SK-N-SH (cell line): ENCODE measurements around the gene SLC4A9. TPM values are rescaled to one million over a fixed set of nuclear protein-coding genes. Genes with fewer than 3 reads are reported as not detected.

Experiments used
- CTCF ChIA-PET: fragments of 300-600, 350-600 bp; formaldehyde crosslinking; extraction: SDS; loops from one replicate; lab custom pipeline; 2021; lab: Yijun Ruan, JAX
- POLR2A ChIA-PET: fragments of 350-600 bp; sonication (Branson Sonifier 250); formaldehyde crosslinking; extraction: SDS; loops from one replicate; lab custom pipeline; 2020; ENCODE audit warnings: antibody characterized with exemption, inconsistent platforms; lab: Yijun Ruan, JAX
- DNase-seq: peaks from one replicate; pipeline ENCODE4 v3.0.0; 2012
- H2AFZ ChIP-seq: fragments of 200-600 bp; sonication (generic); 2 replicates; pipeline ENCODE4 v1.8.1; 2016; ENCODE audit warnings: antibody characterized with exemption, mild to moderate bottlenecking, low read depth
- H3F3A ChIP-seq: fragments of 200-600 bp; sonication (generic); replicated peaks from 2 replicates; pipeline ENCODE3; 2016; ENCODE audit warnings: antibody characterized with exemption, mild to moderate bottlenecking; ENCODE audit not compliant: insufficient read depth
- H3K27ac ChIP-seq, 2 experiments: fragments of 200-500 bp in 1 of 2; fragments of 200-600 bp in 1 of 2; sonication (Bioruptor generic) in 1 of 2; sonication (generic), shearing (Covaris generic) in 1 of 2; 2 replicates each; pipeline versions ENCODE4 v1.5.1 to v1.6.1; 2014 to 2016; ENCODE audit warnings: low read depth in 2 of 2, inconsistent platforms in 1 of 2, low read length in 1 of 2, mild to moderate bottlenecking in 1 of 2, mixed read lengths in 1 of 2
- H3K27me3 ChIP-seq: fragments of 200-600 bp; sonication (generic), shearing (Covaris generic); 2 replicates; pipeline ENCODE4 v1.6.1; 2016; ENCODE audit warnings: mixed run types; ENCODE audit not compliant: insufficient read depth
- H3K36me3 ChIP-seq, 2 experiments: fragments of 200-500 bp in 1 of 2; fragments of 200-600 bp in 1 of 2; sonication (Bioruptor generic) in 1 of 2; sonication (generic) in 1 of 2; replicated peaks in 1 of 2; 2 replicates each; pipeline versions ENCODE3 to v1.5.1; 2014 to 2016; ENCODE audit warnings: low read length in 1 of 2, mild to moderate bottlenecking in 1 of 2; ENCODE audit not compliant: insufficient read depth in 2 of 2, control insufficient read depth in 1 of 2
- H3K4me1 ChIP-seq, 2 experiments: fragments of 200-500 bp in 1 of 2; fragments of 200-600 bp in 1 of 2; sonication (Bioruptor generic) in 1 of 2; sonication (generic), shearing (Covaris generic) in 1 of 2; 2 replicates each; pipeline versions ENCODE4 v1.5.1 to v1.6.1; 2014 to 2016; ENCODE audit warnings: low read depth in 1 of 2, low read length in 1 of 2, mixed run types in 1 of 2; ENCODE audit not compliant: insufficient read depth in 2 of 2, control insufficient read depth in 1 of 2
- H3K4me2 ChIP-seq: fragments of 200-600 bp; sonication (generic), shearing (Covaris generic); 2 replicates; pipeline ENCODE4 v1.6.1; 2017; ENCODE audit warnings: mixed run types
- H3K4me3 ChIP-seq, 2 experiments: fragments of 200-500 bp in 1 of 2; fragments of 200-600 bp in 1 of 2; sonication (Bioruptor generic) in 1 of 2; sonication (generic), shearing (Covaris generic) in 1 of 2; 2 replicates each; pipeline versions ENCODE4 v1.5.1 to v1.8.1; 2014 to 2016; ENCODE audit warnings: low read depth in 2 of 2, inconsistent platforms in 1 of 2, low read length in 1 of 2, mild to moderate bottlenecking in 1 of 2, mixed read lengths in 1 of 2, moderate library complexity in 1 of 2
- H3K79me2 ChIP-seq: fragments of 200-600 bp; sonication (generic); 2 replicates; pipeline ENCODE4 v1.8.1; 2017; ENCODE audit warnings: mild to moderate bottlenecking; ENCODE audit not compliant: insufficient read depth
- H3K9ac ChIP-seq: fragments of 200-600 bp; sonication (generic); 2 replicates; pipeline ENCODE4 v1.6.1; 2017; ENCODE audit warnings: mixed run types
- H3K9me2 ChIP-seq: fragments of 200-600 bp; sonication (generic); 2 replicates; pipeline ENCODE4 v1.6.1; 2017; ENCODE audit warnings: mixed run types
- H3K9me3 ChIP-seq: fragments of 200-600 bp; sonication (generic); 2 replicates; pipeline ENCODE4 v1.6.1; 2017; ENCODE audit warnings: mixed run types, mild to moderate bottlenecking, moderate library complexity
- H4K20me1 ChIP-seq: fragments of 200-600 bp; sonication (generic); 2 replicates; pipeline ENCODE4 v1.6.1; 2017; ENCODE audit warnings: mild to moderate bottlenecking, mixed run types; ENCODE audit not compliant: insufficient read depth
- EP300 ChIP-seq, 2 experiments: IDR thresholded peaks; 2 replicates each; pipeline versions ENCODE4 v1.4.0 to v1.6.1; 2012; ENCODE audit warnings: borderline replicate concordance in 1 of 2, low read depth in 1 of 2, low read length in 1 of 2
- FOSL2 ChIP-seq: IDR thresholded peaks from 2 replicates; pipeline ENCODE4 v1.4.0; 2012; ENCODE audit warnings: low read depth, mild to moderate bottlenecking, moderate library complexity, borderline replicate concordance
- FOXJ3 ChIP-seq: sonication (generic); formaldehyde crosslinking; IDR thresholded peaks from 2 replicates; pipeline ENCODE4 v1.5.1; 2020; ENCODE audit warnings: mild to moderate bottlenecking, missing genetic modification reagents
- FOXM1 ChIP-seq: IDR thresholded peaks from 2 replicates; pipeline ENCODE4 v1.4.0; 2012; ENCODE audit warnings: low read depth, mild to moderate bottlenecking
- GABPA ChIP-seq: IDR thresholded peaks from 2 replicates; pipeline ENCODE4 v1.4.0; 2012; ENCODE audit warnings: low read depth, mild to moderate bottlenecking
- GATA2 ChIP-seq: sonication (generic); formaldehyde crosslinking; IDR thresholded peaks from 2 replicates; pipeline ENCODE4 v1.5.0; 2020; ENCODE audit warnings: mild to moderate bottlenecking, missing genetic modification reagents
- JUND ChIP-seq: IDR thresholded peaks from 2 replicates; pipeline ENCODE4 v1.4.0; 2012
- MXI1 ChIP-seq: IDR thresholded peaks from 2 replicates; pipeline ENCODE4 v1.6.1; 2012; ENCODE audit warnings: mild to moderate bottlenecking, low read depth, low read length, improper control_type of control experiment
- POLR2AphosphoS5 ChIP-seq: IDR thresholded peaks from 2 replicates; pipeline ENCODE4 v1.6.1; 2012; ENCODE audit warnings: low read depth, low read length
- RFX5 ChIP-seq: IDR thresholded peaks from 2 replicates; pipeline ENCODE4 v1.6.1; 2012; ENCODE audit warnings: mild to moderate bottlenecking, improper control_type of control experiment, low read length
- TCF12 ChIP-seq: IDR thresholded peaks from 2 replicates; pipeline ENCODE4 v1.4.0; 2012
- TEAD4 ChIP-seq: IDR thresholded peaks from 2 replicates; pipeline ENCODE4 v1.4.0; 2012; ENCODE audit warnings: mild to moderate bottlenecking, borderline replicate concordance; ENCODE audit not compliant: insufficient read depth
- WGBS: methylation state at CpG from one replicate; pipeline ENCODE4 v1.1.6; 2017; ENCODE audit warnings: low lambda C conversion rate; 5-methylcytosine and 5-hydroxymethylcytosine counted together
- polyA plus RNA-seq, 3 experiments: library from polyadenylated mRNA; depleted of rRNA; stranded (reverse); fragments of >200 nt; gene quantifications; 2 replicates each; pipeline ENCODE4 v1.2.3, GENCODE V29; 2012
- TF ChIP-seq, protein P1 (sequence below): IDR thresholded peaks from 2 replicates; pipeline ENCODE4; 2012
- TF ChIP-seq, protein P2 (sequence below): IDR thresholded peaks from 2 replicates; pipeline ENCODE4 v1.4.0; 2012; ENCODE audit warnings: low read depth
- TF ChIP-seq, protein P3 (sequence below): IDR thresholded peaks from 2 replicates; pipeline ENCODE4 v1.4.0; 2012; ENCODE audit warnings: low read depth, borderline replicate concordance
- TF ChIP-seq, protein P4 (sequence below): IDR thresholded peaks from 2 replicates; pipeline ENCODE4 v1.4.0; 2012; ENCODE audit warnings: low read depth, borderline replicate concordance
- TF ChIP-seq, protein P5 (sequence below): fragments of 200-600 bp; sonication (generic); IDR thresholded peaks from 2 replicates; pipeline ENCODE4 v1.6.1; 2017; ENCODE audit warnings: antibody characterized with exemption, mild to moderate bottlenecking, moderate library complexity

SLC4A9 gene
- polyA plus RNA-seq, 1 of the 3 experiments (the other 2 are of a cell fraction), result 0.02 TPM

DNA sequence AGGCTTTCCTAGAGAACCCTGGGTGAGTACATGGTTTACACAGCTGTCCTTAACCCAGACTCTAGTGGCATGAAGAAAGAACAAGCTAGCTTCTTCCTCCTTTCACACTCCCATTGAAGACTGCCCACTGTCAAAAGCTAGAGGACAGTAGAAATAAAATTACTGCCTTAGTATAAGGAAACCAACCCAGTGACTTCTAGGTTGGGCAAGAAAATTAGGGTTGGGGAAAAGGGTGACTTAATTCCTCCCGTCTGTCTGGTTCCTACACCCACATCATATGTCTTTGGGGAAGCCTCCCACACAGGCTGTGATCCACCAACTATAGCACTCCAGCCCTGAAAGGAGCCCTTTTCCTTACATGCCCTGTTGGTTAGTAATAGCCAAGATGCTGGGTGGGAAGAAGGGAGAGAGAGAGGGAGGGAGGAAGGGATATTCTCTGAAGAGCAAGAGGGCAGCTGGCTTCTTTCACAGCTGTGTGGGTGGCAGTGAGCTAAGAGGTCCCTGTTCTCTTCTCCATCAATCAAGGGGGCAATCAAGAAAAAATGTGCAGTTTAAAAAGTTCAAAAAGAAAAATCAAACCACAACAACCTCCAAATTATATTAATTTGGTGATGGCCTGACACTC lies 35.3 kb upstream of the SLC4A9 start:
- H3K27ac ChIP-seq, result peak overlapping the region in 1 of 2 experiments; percentile 94; a peak in 2 of 4 replicates
- POLR2A ChIA-PET, result no interaction called here
- no peaks in the 10 kb centered on the region for H4K20me1 ChIP-seq
- WGBS, result 40% methylated on average over 1 of the region's 1 CpG
- DNase-seq, result no peak
- H3K4me2 ChIP-seq, result no peak overlapping the region
- peaks cover 7 to 40% of the 10 kb centered on the region in 2 experiments; a peak in 3 of 4 replicates for H3K4me1 ChIP-seq
- H2AFZ ChIP-seq, result no peak overlapping the region
- H3K79me2 ChIP-seq, result no peaks in the 10 kb centered on the region
- CTCF ChIA-PET, result interaction anchor here (1.4 to 1.7 kb wide), 2 partner anchors 21 to 28 kb away, joined by 4 to 9 read pairs; partner anchors contain the start of gene HBEGF
- H3K9me3 ChIP-seq, result no peaks in the 10 kb centered on the region
- no peaks in the 10 kb centered on the region for H3K36me3 ChIP-seq
- no peaks in the 10 kb centered on the region for H3K9me2 ChIP-seq
- peaks cover 8% of the 10 kb centered on the region for H3F3A ChIP-seq
- H3K9ac ChIP-seq, result no peak overlapping the region
- no peaks in the 10 kb centered on the region for H3K27me3 ChIP-seq
- no peak overlapping the region for H3K4me3 ChIP-seq
- TF ChIP-seq, protein P1, sequence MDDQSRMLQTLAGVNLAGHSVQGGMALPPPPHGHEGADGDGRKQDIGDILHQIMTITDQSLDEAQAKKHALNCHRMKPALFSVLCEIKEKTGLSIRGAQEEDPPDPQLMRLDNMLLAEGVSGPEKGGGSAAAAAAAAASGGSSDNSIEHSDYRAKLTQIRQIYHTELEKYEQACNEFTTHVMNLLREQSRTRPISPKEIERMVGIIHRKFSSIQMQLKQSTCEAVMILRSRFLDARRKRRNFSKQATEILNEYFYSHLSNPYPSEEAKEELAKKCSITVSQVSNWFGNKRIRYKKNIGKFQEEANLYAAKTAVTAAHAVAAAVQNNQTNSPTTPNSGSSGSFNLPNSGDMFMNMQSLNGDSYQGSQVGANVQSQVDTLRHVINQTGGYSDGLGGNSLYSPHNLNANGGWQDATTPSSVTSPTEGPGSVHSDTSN, result peak; percentile 38
- TF ChIP-seq EP300 (IDR thresholded peaks at IDR 0.05; ENCODE audit: borderline replicate concordance in 1 of 2, low read depth in 1 of 2, low read length in 1 of 2), result 0 out of 4 replicates have a peak, but pooled peaks of 1 of the 2 experiments have one; percentile 11
- no peak for TF ChIP-seq TEAD4
- TF ChIP-seq, protein P2, sequence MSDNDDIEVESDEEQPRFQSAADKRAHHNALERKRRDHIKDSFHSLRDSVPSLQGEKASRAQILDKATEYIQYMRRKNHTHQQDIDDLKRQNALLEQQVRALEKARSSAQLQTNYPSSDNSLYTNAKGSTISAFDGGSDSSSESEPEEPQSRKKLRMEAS, result no peak
- TF ChIP-seq, protein P3, sequence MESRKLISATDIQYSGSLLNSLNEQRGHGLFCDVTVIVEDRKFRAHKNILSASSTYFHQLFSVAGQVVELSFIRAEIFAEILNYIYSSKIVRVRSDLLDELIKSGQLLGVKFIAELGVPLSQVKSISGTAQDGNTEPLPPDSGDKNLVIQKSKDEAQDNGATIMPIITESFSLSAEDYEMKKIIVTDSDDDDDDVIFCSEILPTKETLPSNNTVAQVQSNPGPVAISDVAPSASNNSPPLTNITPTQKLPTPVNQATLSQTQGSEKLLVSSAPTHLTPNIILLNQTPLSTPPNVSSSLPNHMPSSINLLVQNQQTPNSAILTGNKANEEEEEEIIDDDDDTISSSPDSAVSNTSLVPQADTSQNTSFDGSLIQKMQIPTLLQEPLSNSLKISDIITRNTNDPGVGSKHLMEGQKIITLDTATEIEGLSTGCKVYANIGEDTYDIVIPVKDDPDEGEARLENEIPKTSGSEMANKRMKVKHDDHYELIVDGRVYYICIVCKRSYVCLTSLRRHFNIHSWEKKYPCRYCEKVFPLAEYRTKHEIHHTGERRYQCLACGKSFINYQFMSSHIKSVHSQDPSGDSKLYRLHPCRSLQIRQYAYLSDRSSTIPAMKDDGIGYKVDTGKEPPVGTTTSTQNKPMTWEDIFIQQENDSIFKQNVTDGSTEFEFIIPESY, result no peak
- TF ChIP-seq FOXM1, result no peak
- no peak for TF ChIP-seq GATA2 (CRISPR knock-in tag)
- TF ChIP-seq POLR2AphosphoS5, result no peak
- no peak; the same call in 1 of the 2 replicates for TF ChIP-seq FOSL2
- TF ChIP-seq, protein P4, sequence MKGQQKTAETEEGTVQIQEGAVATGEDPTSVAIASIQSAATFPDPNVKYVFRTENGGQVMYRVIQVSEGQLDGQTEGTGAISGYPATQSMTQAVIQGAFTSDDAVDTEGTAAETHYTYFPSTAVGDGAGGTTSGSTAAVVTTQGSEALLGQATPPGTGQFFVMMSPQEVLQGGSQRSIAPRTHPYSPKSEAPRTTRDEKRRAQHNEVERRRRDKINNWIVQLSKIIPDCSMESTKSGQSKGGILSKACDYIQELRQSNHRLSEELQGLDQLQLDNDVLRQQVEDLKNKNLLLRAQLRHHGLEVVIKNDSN, result no peak
- TF ChIP-seq TCF12, result peak; percentile 59; the same call in 1 of the 2 replicates

DNA sequence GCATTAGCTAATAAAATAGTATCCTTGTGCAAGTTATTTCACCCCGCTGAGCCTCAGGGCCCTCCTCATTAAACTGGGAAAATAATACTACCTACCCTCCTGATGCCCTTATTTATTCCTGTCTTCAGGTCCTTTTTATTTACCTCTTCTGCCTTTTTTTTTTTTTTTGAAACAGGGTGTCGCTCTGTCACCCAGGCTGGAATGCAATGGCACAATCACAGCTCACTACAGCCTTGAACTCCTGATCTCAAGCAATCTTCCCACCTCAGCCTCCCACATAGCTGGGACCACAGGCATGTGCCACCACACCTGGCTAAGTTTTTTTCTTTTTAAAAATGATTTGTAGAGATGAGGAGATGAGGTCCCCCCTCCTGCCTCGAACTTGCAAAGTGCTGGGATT lies 34.5 kb upstream of the SLC4A9 start:
- no peak for DNase-seq
- Histone ChIP-seq H2AFZ (no peak overlapping the region), H3K4me1 (peaks cover 7 to 41% of the 10 kb centered on the region in 2 experiments; a peak in 3 of 4 replicates), H3K36me3 (no peaks in the 10 kb centered on the region), H4K20me1 (no peaks in the 10 kb centered on the region), H3K4me2 (no peak overlapping the region), H3K9ac (no peak overlapping the region), H3F3A (peaks cover 6% of the 10 kb centered on the region), H3K4me3 (no peak overlapping the region), H3K9me2 (no peaks in the 10 kb centered on the region), H3K79me2 (no peaks in the 10 kb centered on the region), H3K27me3 (no peaks in the 10 kb centered on the region), H3K27ac (peak overlapping the region in 1 of 2 experiments; percentile 94; a peak in 1 of 4 replicates), H3K9me3 (no peaks in the 10 kb centered on the region)
- ChIA-PET CTCF (interaction anchor here (1.4 to 1.7 kb wide), 2 partner anchors 21 to 27 kb away, joined by 4 to 9 read pairs; partner anchors contain the start of gene HBEGF), POLR2A (no interaction called here)
- TF ChIP-seq, protein P1, result no peak
- TF ChIP-seq, protein P5, sequence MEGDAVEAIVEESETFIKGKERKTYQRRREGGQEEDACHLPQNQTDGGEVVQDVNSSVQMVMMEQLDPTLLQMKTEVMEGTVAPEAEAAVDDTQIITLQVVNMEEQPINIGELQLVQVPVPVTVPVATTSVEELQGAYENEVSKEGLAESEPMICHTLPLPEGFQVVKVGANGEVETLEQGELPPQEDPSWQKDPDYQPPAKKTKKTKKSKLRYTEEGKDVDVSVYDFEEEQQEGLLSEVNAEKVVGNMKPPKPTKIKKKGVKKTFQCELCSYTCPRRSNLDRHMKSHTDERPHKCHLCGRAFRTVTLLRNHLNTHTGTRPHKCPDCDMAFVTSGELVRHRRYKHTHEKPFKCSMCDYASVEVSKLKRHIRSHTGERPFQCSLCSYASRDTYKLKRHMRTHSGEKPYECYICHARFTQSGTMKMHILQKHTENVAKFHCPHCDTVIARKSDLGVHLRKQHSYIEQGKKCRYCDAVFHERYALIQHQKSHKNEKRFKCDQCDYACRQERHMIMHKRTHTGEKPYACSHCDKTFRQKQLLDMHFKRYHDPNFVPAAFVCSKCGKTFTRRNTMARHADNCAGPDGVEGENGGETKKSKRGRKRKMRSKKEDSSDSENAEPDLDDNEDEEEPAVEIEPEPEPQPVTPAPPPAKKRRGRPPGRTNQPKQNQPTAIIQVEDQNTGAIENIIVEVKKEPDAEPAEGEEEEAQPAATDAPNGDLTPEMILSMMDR, result no peak
- TF ChIP-seq FOSL2 (no peak), GABPA (no peak), RFX5 (no peak), JUND (no peak), MXI1 (no peak), FOXJ3 (CRISPR knock-in tag) (no peak)
- 86% methylated on average over 3 of the region's 3 CpGs for WGBS
